ENCODE measurements around the gene MAP3K15. TPM values are rescaled to one million over a fixed set of nuclear protein-coding genes. Genes with fewer than 3 reads are reported as not detected.

Gene MAP3K15
- total RNA-seq, 1 experiment from 2014 or later: 3.4 TPM

DNA sequence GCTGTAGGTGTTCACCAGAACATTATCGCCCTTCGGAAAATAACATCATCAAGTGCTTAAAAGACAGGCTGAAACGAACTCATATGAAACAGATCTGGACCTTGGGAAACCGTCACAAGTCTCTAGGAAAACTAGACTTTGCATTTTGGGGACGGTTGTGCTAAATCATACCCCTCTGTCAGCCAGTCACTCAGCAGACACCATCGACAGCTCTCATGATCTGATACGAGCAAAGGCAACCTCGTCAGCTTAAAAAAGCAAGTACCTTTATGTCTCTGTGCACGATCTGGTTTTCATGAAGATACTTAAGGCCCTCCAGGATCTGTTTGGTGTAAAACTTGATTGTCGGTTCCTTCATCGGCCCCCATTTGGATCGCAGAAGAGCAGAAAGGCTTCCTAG, 123.2 kb downstream of the MAP3K15 start:
- intact Hi-C loops (cut with micrococcal nuclease): no loop called here
- no peak overlapping the region for H2AFZ ChIP-seq (ENCODE audit: low read length)
- CTCF ChIA-PET: no interaction called here

DNA sequence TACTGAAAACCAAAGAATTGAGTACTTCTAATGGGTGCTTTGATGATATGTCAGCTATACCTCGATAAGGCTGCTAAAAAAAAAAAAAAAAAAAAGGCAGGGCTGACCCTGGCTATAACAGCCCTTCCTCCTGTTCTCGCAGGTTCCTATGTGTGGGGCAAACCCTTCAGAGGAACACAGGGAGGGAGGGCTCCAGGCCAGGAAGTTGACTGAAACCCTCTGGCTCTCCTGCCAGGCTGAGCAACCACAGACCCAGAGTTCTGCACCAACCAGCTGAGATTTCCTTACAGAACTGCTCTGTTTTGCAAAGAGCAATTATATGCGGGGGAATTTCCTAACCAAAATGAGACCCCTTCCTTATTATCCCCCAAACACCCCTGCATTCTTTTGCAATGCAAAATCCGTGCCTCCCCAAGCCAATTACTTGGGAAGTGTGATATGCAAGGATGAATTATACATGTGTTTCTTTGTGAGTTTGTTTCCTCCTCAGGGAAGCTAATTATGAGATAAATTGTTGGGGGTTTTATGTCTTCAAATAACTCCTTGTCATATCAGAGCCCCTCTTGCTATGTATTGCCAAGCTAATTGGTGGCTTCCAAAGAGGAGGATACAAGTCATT, 126.0 kb downstream of the MAP3K15 start:
- no peaks in the 10 kb centered on the region for H3K79me2 ChIP-seq (ENCODE audit: low read length)
- no peak overlapping the region for H3K27ac ChIP-seq (ENCODE audit: low read length)
- BruUV-seq (replicated peaks): no TSS peak
- TF ChIP-seq, protein P1, sequence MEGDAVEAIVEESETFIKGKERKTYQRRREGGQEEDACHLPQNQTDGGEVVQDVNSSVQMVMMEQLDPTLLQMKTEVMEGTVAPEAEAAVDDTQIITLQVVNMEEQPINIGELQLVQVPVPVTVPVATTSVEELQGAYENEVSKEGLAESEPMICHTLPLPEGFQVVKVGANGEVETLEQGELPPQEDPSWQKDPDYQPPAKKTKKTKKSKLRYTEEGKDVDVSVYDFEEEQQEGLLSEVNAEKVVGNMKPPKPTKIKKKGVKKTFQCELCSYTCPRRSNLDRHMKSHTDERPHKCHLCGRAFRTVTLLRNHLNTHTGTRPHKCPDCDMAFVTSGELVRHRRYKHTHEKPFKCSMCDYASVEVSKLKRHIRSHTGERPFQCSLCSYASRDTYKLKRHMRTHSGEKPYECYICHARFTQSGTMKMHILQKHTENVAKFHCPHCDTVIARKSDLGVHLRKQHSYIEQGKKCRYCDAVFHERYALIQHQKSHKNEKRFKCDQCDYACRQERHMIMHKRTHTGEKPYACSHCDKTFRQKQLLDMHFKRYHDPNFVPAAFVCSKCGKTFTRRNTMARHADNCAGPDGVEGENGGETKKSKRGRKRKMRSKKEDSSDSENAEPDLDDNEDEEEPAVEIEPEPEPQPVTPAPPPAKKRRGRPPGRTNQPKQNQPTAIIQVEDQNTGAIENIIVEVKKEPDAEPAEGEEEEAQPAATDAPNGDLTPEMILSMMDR (conservative IDR thresholded peaks at IDR 0.05; ENCODE audit: low read depth, low read length): no peak
- no peak for TF ChIP-seq EZH2phosphoT487 (IDR thresholded peaks at IDR 0.05; ENCODE audit: borderline replicate concordance, low read length)
- TF ChIP-seq EZH2 (IDR thresholded peaks at IDR 0.05; ENCODE audit: low read length, unreplicated experiment): no peak
- no peaks in the 10 kb centered on the region for H3K4me1 ChIP-seq (ENCODE audit: insufficient read depth, low read length)
- H3K4me3 ChIP-seq (ENCODE audit: low read length): no peak overlapping the region
- ChIA-PET POLR2A (ENCODE audit: unreplicated experiment) (no interaction called here), CTCF (no interaction called here)
- H2AFZ ChIP-seq (ENCODE audit: low read length): no peak overlapping the region
- no peaks in the 10 kb centered on the region for H3K27me3 ChIP-seq (ENCODE audit: low read length)
- ATAC-seq (no peak), DNase-seq (no peak)
- H3K9me3 ChIP-seq (ENCODE audit: low read length): no peaks in the 10 kb centered on the region
- no peaks in the 10 kb centered on the region for H3K9me2 ChIP-seq (replicated peaks; ENCODE audit: low read length)
- no peak overlapping the region for H3K4me2 ChIP-seq (ENCODE audit: low read length)
- H3F3A ChIP-seq (ENCODE audit: low read length, unreplicated experiment): no peaks in the 10 kb centered on the region
- no peak overlapping the region for H3K9ac ChIP-seq (ENCODE audit: low read length)
- no peaks in the 10 kb centered on the region for H4K20me1 ChIP-seq (ENCODE audit: low read length)
- intact Hi-C loops (cut with micrococcal nuclease): no loop called here
- H3K36me3 ChIP-seq (ENCODE audit: low read depth, low read length): no peaks in the 10 kb centered on the region

More for the DNA sequence above, 123.2 kb downstream of the MAP3K15 start:
- no peak for ATAC-seq
- Histone ChIP-seq H3K79me2 (ENCODE audit: low read length) (no peaks in the 10 kb centered on the region), H3K9me2 (replicated peaks; ENCODE audit: low read length) (no peaks in the 10 kb centered on the region), H3K36me3 (ENCODE audit: low read depth, low read length) (no peaks in the 10 kb centered on the region), H4K20me1 (ENCODE audit: low read length) (no peaks in the 10 kb centered on the region), H3K27me3 (ENCODE audit: low read length) (no peaks in the 10 kb centered on the region), H3K4me1 (ENCODE audit: insufficient read depth, low read length) (no peaks in the 10 kb centered on the region), H3K9ac (ENCODE audit: low read length) (no peak overlapping the region), H3K4me3 (ENCODE audit: low read length) (no peak overlapping the region), H3K4me2 (ENCODE audit: low read length) (no peak overlapping the region), H3K27ac (ENCODE audit: low read length) (no peak overlapping the region), H3F3A (ENCODE audit: low read length, unreplicated experiment) (no peaks in the 10 kb centered on the region), H3K9me3 (ENCODE audit: low read length) (no peaks in the 10 kb centered on the region)
- no peak for DNase-seq
- POLR2A ChIA-PET (ENCODE audit: unreplicated experiment): no interaction called here
- TF ChIP-seq EZH2 (IDR thresholded peaks at IDR 0.05; ENCODE audit: low read length, unreplicated experiment) (no peak), EZH2phosphoT487 (IDR thresholded peaks at IDR 0.05; ENCODE audit: borderline replicate concordance, low read length) (no peak)
- TF ChIP-seq, protein P1 (conservative IDR thresholded peaks at IDR 0.05; ENCODE audit: low read depth, low read length): no peak
- no TSS peak for BruUV-seq (replicated peaks)

DNA sequence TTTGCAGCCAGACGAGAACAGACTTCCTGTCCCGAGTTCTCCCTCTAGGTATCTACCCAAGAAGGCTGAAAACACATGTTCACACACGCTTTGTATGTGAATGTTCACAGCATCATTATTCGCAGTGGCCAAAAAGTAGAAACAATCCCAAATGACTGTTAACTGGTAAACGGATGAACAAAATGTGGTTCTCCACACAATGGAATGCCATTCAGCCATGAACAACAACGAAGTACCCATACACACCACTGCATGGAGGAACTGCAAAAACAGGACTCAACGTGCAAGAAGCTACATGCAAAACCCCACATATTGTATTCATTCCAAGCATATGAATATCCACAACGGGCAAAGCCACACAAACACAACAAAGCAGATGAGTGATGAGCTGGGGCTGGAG, 126.6 kb downstream of the MAP3K15 start:
- intact Hi-C loops (cut with micrococcal nuclease): no loop called here
- CTCF ChIA-PET: no interaction called here
- H3K4me3 ChIP-seq (ENCODE audit: low read length): no peak overlapping the region
- H3K36me3 ChIP-seq (ENCODE audit: low read depth, low read length): no peaks in the 10 kb centered on the region
- no peak overlapping the region for H3K27ac ChIP-seq (ENCODE audit: low read length)
- H3K4me2 ChIP-seq (ENCODE audit: low read length): no peak overlapping the region
- DNase-seq (no peak), ATAC-seq (no peak)
- H3K4me1 ChIP-seq (ENCODE audit: insufficient read depth, low read length): no peaks in the 10 kb centered on the region
- H3K9me3 ChIP-seq (ENCODE audit: low read length): no peaks in the 10 kb centered on the region
- no TSS peak for BruUV-seq (replicated peaks)
- no peaks in the 10 kb centered on the region for H3F3A ChIP-seq (ENCODE audit: low read length, unreplicated experiment)
- H3K79me2 ChIP-seq (ENCODE audit: low read length): no peaks in the 10 kb centered on the region
- TF ChIP-seq EZH2 (IDR thresholded peaks at IDR 0.05; ENCODE audit: low read length, unreplicated experiment) (no peak), EZH2phosphoT487 (IDR thresholded peaks at IDR 0.05; ENCODE audit: borderline replicate concordance, low read length) (no peak)
- TF ChIP-seq, protein P1 (conservative IDR thresholded peaks at IDR 0.05; ENCODE audit: low read depth, low read length): no peak
- H2AFZ ChIP-seq (ENCODE audit: low read length): no peak overlapping the region
- H3K9ac ChIP-seq (ENCODE audit: low read length): no peak overlapping the region
- H3K27me3 ChIP-seq (ENCODE audit: low read length): no peaks in the 10 kb centered on the region
- POLR2A ChIA-PET (ENCODE audit: unreplicated experiment): no interaction called here
- no peaks in the 10 kb centered on the region for H3K9me2 ChIP-seq (replicated peaks; ENCODE audit: low read length)
- no peaks in the 10 kb centered on the region for H4K20me1 ChIP-seq (ENCODE audit: low read length)
